Osteocyte (in vitro differentiated cells): ENCODE data around the gene CPA4. TPM values are rescaled to one million over a fixed set of nuclear protein-coding genes. Genes with fewer than 3 reads are reported as not detected.

Experiments used
- DNase-seq: peaks from one replicate; pipeline ENCODE4 v3.0.0; 2021; ENCODE audit warnings: mixed read lengths; ENCODE audit not compliant: unreplicated experiment; ENCODE audit errors: extremely low spot score
- H3K27ac Mint-ChIP-seq: one replicate; pipeline ENCODE4 v1.8.0; 2021; ENCODE audit warnings: mild to moderate bottlenecking, mixed read lengths; ENCODE audit not compliant: unreplicated experiment
- H3K27me3 Mint-ChIP-seq: one replicate; pipeline ENCODE4 v1.8.0; 2021; ENCODE audit warnings: mixed read lengths; ENCODE audit not compliant: unreplicated experiment
- H3K36me3 Mint-ChIP-seq: one replicate; pipeline ENCODE4 v1.8.0; 2021; ENCODE audit warnings: mixed read lengths; ENCODE audit not compliant: unreplicated experiment
- H3K4me1 Mint-ChIP-seq: one replicate; pipeline ENCODE4 v1.8.0; 2021; ENCODE audit warnings: mixed read lengths; ENCODE audit not compliant: unreplicated experiment
- H3K4me3 Mint-ChIP-seq: one replicate; pipeline ENCODE4 v1.8.0; 2021; ENCODE audit warnings: mild to moderate bottlenecking, moderate library complexity, mixed read lengths; ENCODE audit not compliant: unreplicated experiment
- H3K9me3 Mint-ChIP-seq: one replicate; pipeline ENCODE4 v1.8.0; 2021; ENCODE audit warnings: mixed read lengths; ENCODE audit not compliant: unreplicated experiment
- CTCF ChIP-seq: fragments of 200-600 bp; sonication (generic); IDR thresholded peaks from 2 replicates; pipeline ENCODE4 v1.5.0; 2021; ENCODE audit warnings: antibody characterized with exemption, mild to moderate bottlenecking, moderate library complexity
- total RNA-seq: library from RNA; stranded (reverse); gene quantifications from 2 replicates; pipeline ENCODE4 v1.2.1, GENCODE V29; 2021

The CPA4 gene
- total RNA-seq, 1 donor from 2014 or later: 23.6 TPM

- no peaks in the 10 kb centered on the region for H3K27me3 Mint-ChIP-seq
- TF ChIP-seq CTCF: no peak
- H3K4me3 Mint-ChIP-seq: no peak overlapping the region
- H3K9me3 Mint-ChIP-seq: peaks cover 11% of the 10 kb centered on the region
- peaks cover 62% of the 10 kb centered on the region for H3K4me1 Mint-ChIP-seq
- peaks cover 5% of the 10 kb centered on the region for H3K36me3 Mint-ChIP-seq
- DNase-seq: no peak
- peak overlapping the region; percentile 98 for H3K27ac Mint-ChIP-seq
Measured at GRCh38 chr7:130372402-130373165, 79.6 kb downstream of the CPA4 start.

Other genes with a start within 250 kb of the CPA4 start
- 19.5 and 19.8 TPM in 2 replicates for gene ZC3HC1, start 241.8 kb upstream of the CPA4 start, total RNA-seq
- 26.5 and 35.3 TPM in 2 replicates for gene KLHDC10, start 222.6 kb upstream of the CPA4 start, total RNA-seq
- gene TMEM209, start 87.8 kb upstream of the CPA4 start, total RNA-seq: 22.7 and 23.4 TPM in 2 replicates
- gene SSMEM1, start 85.3 kb upstream of the CPA4 start, total RNA-seq: not detected in 2 replicates
- gene CPA2, start 26.3 kb upstream of the CPA4 start, total RNA-seq: not detected in 2 replicates
- gene CPA5, start 51.7 kb downstream of the CPA4 start, total RNA-seq: 0.51 TPM in 1 of 2 replicates, not detected in the other
- not detected in 2 replicates for gene CPA1, start 87.3 kb downstream of the CPA4 start, total RNA-seq
- gene CEP41, start 147.9 kb downstream of the CPA4 start, total RNA-seq: 16.4 and 24.1 TPM in 2 replicates
- gene MEST, start 198.9 kb downstream of the CPA4 start, total RNA-seq: 367 and 380 TPM in 2 replicates